GM13976 (cell line): ENCODE data around the gene UAP1.
"Not testable (repeated sequence)": the region's sequence is repeated elsewhere in the genome, so short reads cannot be mapped to it uniquely, and the experiment has no call there.

ENCODE experiments used
- DNase-seq: peaks from one replicate; pipeline ENCODE4 v3.0.0; 2012; ENCODE audit warnings: low spot score
- in situ Hi-C: fragments of 300-500 bp; cut with MboI; formaldehyde crosslinking; loops from one replicate; pipeline ENCODE4 v1.12.0; 2022; ENCODE audit warnings: low sequenced_read_pairs, mixed read lengths, inconsistent platforms; ENCODE audit not compliant: unreplicated experiment
- TF ChIP-seq, protein P1 (sequence below): IDR thresholded peaks from 2 replicates; pipeline ENCODE4 v1.5.1; 2012; ENCODE audit warnings: borderline replicate concordance, mild to moderate bottlenecking; ENCODE audit not compliant: insufficient read depth; ENCODE audit errors: extremely low read depth, missing control alignments, control extremely low read depth

Gene UAP1

DNA sequence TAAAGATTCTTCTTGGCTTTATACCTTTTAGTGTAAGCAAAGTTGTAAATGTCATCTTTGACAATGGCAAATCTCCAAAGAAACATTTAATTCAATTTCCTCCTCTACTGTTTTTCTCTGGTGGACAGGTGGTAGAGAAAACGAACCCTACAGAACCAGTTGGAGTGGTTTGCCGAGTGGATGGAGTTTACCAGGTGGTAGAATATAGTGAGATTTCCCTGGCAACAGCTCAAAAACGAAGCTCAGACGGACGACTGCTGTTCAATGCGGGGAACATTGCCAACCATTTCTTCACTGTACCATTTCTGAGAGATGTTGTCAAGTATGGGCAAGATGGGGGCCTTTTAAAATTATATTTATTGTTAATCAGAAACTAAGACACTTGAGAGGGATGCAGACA, 25.8 kb downstream of the UAP1 start:
- TF ChIP-seq, protein P1, sequence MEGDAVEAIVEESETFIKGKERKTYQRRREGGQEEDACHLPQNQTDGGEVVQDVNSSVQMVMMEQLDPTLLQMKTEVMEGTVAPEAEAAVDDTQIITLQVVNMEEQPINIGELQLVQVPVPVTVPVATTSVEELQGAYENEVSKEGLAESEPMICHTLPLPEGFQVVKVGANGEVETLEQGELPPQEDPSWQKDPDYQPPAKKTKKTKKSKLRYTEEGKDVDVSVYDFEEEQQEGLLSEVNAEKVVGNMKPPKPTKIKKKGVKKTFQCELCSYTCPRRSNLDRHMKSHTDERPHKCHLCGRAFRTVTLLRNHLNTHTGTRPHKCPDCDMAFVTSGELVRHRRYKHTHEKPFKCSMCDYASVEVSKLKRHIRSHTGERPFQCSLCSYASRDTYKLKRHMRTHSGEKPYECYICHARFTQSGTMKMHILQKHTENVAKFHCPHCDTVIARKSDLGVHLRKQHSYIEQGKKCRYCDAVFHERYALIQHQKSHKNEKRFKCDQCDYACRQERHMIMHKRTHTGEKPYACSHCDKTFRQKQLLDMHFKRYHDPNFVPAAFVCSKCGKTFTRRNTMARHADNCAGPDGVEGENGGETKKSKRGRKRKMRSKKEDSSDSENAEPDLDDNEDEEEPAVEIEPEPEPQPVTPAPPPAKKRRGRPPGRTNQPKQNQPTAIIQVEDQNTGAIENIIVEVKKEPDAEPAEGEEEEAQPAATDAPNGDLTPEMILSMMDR = no peak
- DNase-seq = no peak
- in situ Hi-C loops = no loop called here

DNA sequence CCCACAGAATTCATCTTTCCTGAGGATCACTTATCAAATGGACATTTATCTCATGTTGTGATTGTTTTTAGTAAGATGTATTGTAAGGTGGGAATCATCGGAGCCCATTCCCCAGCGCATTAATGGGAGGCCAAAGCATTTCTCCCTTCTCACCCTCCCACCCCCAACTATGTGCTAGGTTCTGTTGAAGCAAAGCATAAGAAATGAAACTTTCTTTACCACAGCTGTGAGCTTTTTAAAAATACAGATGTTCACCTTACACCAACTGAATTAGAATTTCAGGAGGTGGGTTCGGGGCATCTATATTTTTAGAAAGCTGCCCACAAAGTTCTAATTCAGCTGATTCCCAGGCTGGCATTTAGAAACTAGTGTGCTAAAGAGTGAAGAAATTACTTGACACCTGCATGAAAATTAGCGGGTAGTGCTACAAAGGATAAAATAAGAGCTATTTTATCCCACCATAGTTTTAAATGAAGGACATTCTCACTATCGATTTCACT, 26.3 kb downstream of the UAP1 start:
- TF ChIP-seq, protein P1 = no peak
- in situ Hi-C loops = no loop called here

DNA sequence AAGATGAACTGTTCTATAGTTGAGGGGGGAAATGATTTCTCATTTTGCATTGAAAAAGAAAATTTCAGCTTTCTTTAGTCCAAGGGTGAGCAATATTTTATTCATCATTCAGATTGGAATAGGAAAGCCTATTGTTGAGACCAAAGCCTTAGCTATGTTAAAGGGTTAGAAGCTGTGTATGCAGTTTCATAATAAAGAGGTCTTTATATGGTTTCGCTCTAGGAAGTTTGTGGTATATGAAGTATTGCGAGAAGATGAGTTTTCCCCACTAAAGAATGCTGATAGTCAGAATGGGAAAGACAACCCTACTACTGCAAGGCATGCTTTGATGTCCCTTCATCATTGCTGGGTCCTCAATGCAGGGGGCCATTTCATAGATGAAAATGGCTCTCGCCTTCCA, 28.6 kb downstream of the UAP1 start:
- in situ Hi-C loops = no loop called here
- DNase-seq = no peak
- TF ChIP-seq, protein P1 = no peak

More for the DNA sequence above, 26.3 kb downstream of the UAP1 start:
- no peak for DNase-seq

DNA sequence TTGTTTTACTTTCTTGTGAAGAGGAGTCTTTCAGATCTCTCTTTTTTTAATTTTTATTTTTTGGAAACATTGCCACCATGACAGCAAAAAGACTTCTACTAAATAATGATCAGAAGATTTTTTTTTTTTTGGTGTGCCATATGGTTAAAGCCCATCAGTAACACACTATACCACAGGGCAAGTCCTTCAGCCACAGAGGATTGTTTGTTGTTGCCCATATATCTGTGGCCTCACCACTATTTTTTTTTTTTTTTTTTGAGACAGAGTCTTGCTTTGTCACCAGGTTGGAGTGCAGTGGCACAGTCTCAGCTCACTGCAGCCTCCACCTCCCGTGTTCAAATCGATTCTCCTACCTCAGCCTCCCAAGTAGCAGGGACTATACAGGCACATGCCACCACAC, 29.2 kb downstream of the UAP1 start:
- no peak for DNase-seq
- TF ChIP-seq, protein P1 = no peak
- in situ Hi-C loops = no loop called here

GRCh38 chr1:162596514-162597170, 35.1 kb downstream of the UAP1 start:
- no peak for DNase-seq
- in situ Hi-C loops = no loop called here
- TF ChIP-seq, protein P1 = no peak

- no peak for DNase-seq
- in situ Hi-C loops = no loop called here
- TF ChIP-seq, protein P1 = no peak
These were observed 37.9 kb downstream of the UAP1 start for GRCh38 chr1:162599451-162599850.

GRCh38 chr1:162603117-162603516, 41.6 kb downstream of the UAP1 start:
- not testable (repeated sequence) for DNase-seq
- in situ Hi-C loops = loop anchor here (25.0 kb wide), 1 partner anchor 184 kb away; the partner anchor contains the start of gene HSD17B7
